ENCODE results near the gene LMNTD1. TPM values are rescaled to one million over a fixed set of nuclear protein-coding genes. Genes with fewer than 3 reads are reported as not detected.

Gene LMNTD1
- total and polyA plus RNA-seq, 10 of the 15 experiments (the other 5 are each of a cell fraction or from before 2014, with no cell fraction given), result not detected

DNA sequence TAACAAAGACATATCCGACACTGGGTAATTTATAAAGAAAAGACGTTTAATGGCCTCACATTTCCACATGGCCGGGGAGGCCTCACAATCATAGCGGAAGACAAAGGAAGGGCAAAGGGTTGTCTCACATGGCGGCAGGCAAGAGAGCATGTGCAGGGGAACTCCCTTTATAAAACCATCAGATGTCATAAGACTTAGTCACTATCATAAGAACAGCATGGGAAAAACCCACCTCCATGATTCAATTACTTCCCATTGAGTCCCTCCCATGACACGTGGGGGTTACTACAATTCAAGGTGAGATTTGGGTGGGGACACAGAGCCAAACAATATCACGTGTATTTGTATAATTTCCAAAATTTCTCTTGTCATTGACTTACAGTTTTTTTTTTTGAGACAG, 5.5 kb upstream of the LMNTD1 start:
- no peak overlapping the region for H3K9ac ChIP-seq (ENCODE audit: control insufficient read depth, insufficient read depth, low read length)
- H3K9me3 ChIP-seq (replicated peaks; ENCODE audit: control insufficient read depth, insufficient read depth, low read length), result no peaks in the 10 kb centered on the region
- ChIA-PET RAD21 (ENCODE audit: unreplicated experiment) (no interaction called here), CTCF (no interaction called here), SMC1A (ENCODE audit: uncharacterized antibody, unreplicated experiment) (no interaction called here), POLR2A (no interaction called here)
- no peaks in the 10 kb centered on the region for H4K20me1 ChIP-seq (ENCODE audit: control insufficient read depth, insufficient read depth)
- no peak for DNase-seq (ENCODE audit: low read depth, low spot score)
- BruUV-seq (replicated peaks), result no TSS peak
- no peaks in the 10 kb centered on the region for H3K36me3 ChIP-seq (ENCODE audit: control insufficient read depth in 2 of 2, insufficient read depth in 2 of 2, low read length in 1 of 2)
- in situ Hi-C loops (cut with MboI) (no loop called here), intact Hi-C loops (cut with micrococcal nuclease; ENCODE audit: unreplicated experiment) (loop anchor here (2.0 kb wide), 1 partner anchor 122 kb away; no protein-coding TSS in a partner anchor)
- H3K4me2 ChIP-seq (ENCODE audit: control insufficient read depth, insufficient read depth), result no peak overlapping the region
- H3K27ac ChIP-seq (ENCODE audit: control insufficient read depth, insufficient read depth), result no peak overlapping the region
- no peak for TF ChIP-seq CHD2 (IDR thresholded peaks at IDR 0.05; ENCODE audit: borderline replicate concordance, low read depth, low read length)
- no peak for TF ChIP-seq BACH1 (IDR thresholded peaks at IDR 0.05; ENCODE audit: borderline replicate concordance)
- TF ChIP-seq, protein P1, sequence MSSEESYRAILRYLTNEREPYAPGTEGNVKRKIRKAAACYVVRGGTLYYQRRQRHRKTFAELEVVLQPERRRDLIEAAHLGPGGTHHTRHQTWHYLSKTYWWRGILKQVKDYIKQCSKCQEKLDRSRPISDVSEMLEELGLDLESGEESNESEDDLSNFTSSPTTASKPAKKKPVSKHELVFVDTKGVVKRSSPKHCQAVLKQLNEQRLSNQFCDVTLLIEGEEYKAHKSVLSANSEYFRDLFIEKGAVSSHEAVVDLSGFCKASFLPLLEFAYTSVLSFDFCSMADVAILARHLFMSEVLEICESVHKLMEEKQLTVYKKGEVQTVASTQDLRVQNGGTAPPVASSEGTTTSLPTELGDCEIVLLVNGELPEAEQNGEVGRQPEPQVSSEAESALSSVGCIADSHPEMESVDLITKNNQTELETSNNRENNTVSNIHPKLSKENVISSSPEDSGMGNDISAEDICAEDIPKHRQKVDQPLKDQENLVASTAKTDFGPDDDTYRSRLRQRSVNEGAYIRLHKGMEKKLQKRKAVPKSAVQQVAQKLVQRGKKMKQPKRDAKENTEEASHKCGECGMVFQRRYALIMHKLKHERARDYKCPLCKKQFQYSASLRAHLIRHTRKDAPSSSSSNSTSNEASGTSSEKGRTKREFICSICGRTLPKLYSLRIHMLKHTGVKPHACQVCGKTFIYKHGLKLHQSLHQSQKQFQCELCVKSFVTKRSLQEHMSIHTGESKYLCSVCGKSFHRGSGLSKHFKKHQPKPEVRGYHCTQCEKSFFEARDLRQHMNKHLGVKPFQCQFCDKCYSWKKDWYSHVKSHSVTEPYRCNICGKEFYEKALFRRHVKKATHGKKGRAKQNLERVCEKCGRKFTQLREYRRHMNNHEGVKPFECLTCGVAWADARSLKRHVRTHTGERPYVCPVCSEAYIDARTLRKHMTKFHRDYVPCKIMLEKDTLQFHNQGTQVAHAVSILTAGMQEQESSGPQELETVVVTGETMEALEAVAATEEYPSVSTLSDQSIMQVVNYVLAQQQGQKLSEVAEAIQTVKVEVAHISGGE (CRISPR knock-in tag; IDR thresholded peaks at IDR 0.05), result no peak
- H3K27me3 ChIP-seq (replicated peaks in 1 of 2; ENCODE audit: control insufficient read depth in 2 of 2, insufficient read depth in 2 of 2, low read length in 1 of 2), result no peaks in the 10 kb centered on the region
- H3K79me2 ChIP-seq (ENCODE audit: control insufficient read depth, insufficient read depth, low read length), result no peaks in the 10 kb centered on the region
- no peak overlapping the region for H3K4me3 ChIP-seq
- no peak for FAIRE-seq
- no peaks in the 10 kb centered on the region for H3K4me1 ChIP-seq (ENCODE audit: control insufficient read depth, insufficient read depth, low read length)
- no peak overlapping the region for H2AFZ ChIP-seq (ENCODE audit: control insufficient read depth, low read depth, low read length)
- no peak for ATAC-seq
- 59% methylated on average over 7 of the region's 7 CpGs for WGBS (ENCODE audit: insufficient coverage, insufficient replicate concordance, low lambda C conversion rate, missing lambda C conversion rate)

Measured in GM12878 (cell line).